Glutamatergic neuron (in vitro differentiated cells): ENCODE data around the gene ZFHX3. TPM values are rescaled to one million over a fixed set of nuclear protein-coding genes. Genes with fewer than 3 reads are reported as not detected.

Source experiments
- DNase-seq: peaks from one replicate; pipeline ENCODE4 v3.0.0; 2022
- H3K27ac Mint-ChIP-seq: one replicate; pipeline ENCODE4 v1.8.0; 2020; ENCODE audit warnings: mild to moderate bottlenecking, mixed read lengths, inconsistent platforms; ENCODE audit not compliant: unreplicated experiment
- H3K27me3 Mint-ChIP-seq: one replicate; pipeline ENCODE4 v1.8.0; 2020; ENCODE audit warnings: mild to moderate bottlenecking, moderate library complexity, mixed read lengths, inconsistent platforms; ENCODE audit not compliant: unreplicated experiment
- H3K36me3 Mint-ChIP-seq: one replicate; pipeline ENCODE4 v1.8.0; 2020; ENCODE audit warnings: mild to moderate bottlenecking, mixed read lengths, inconsistent platforms; ENCODE audit not compliant: unreplicated experiment
- H3K4me1 Mint-ChIP-seq: one replicate; pipeline ENCODE4 v1.8.0; 2020; ENCODE audit warnings: mild to moderate bottlenecking, low read depth, mixed read lengths, inconsistent platforms; ENCODE audit not compliant: unreplicated experiment
- H3K4me3 Mint-ChIP-seq: one replicate; pipeline ENCODE4 v1.8.0; 2020; ENCODE audit warnings: mild to moderate bottlenecking, mixed read lengths, inconsistent platforms; ENCODE audit not compliant: unreplicated experiment
- H3K9me3 Mint-ChIP-seq: one replicate; pipeline ENCODE4 v1.8.0; 2020; ENCODE audit warnings: mild to moderate bottlenecking, moderate library complexity, mixed read lengths, inconsistent platforms; ENCODE audit not compliant: unreplicated experiment
- total RNA-seq: library from RNA; stranded (reverse); fragmentation: NEBNext Ultra II Directional; extraction: Animal tissue kit (Norgen Biotek cat#: 25700); gene quantifications from one replicate; pipeline ENCODE4 v1.2.1, GENCODE V29; 2021; ENCODE audit not compliant: unreplicated experiment
- TF ChIP-seq, protein P1 (sequence below): fragments of 200-600 bp; sonication (generic); IDR thresholded peaks from one replicate; pipeline ENCODE4 v1.5.0; 2021; ENCODE audit not compliant: partially characterized antibody, unreplicated experiment

ZFHX3 gene
- total RNA-seq, 1 donor from 2014 or later = 6.8 TPM

- Mint-ChIP-seq H3K27ac (no peak overlapping the region), H3K36me3 (no peaks in the 10 kb centered on the region), H3K4me1 (peaks cover 8% of the 10 kb centered on the region), H3K9me3 (no peaks in the 10 kb centered on the region), H3K27me3 (peaks cover 1% of the 10 kb centered on the region), H3K4me3 (no peak overlapping the region)
- TF ChIP-seq, protein P1, sequence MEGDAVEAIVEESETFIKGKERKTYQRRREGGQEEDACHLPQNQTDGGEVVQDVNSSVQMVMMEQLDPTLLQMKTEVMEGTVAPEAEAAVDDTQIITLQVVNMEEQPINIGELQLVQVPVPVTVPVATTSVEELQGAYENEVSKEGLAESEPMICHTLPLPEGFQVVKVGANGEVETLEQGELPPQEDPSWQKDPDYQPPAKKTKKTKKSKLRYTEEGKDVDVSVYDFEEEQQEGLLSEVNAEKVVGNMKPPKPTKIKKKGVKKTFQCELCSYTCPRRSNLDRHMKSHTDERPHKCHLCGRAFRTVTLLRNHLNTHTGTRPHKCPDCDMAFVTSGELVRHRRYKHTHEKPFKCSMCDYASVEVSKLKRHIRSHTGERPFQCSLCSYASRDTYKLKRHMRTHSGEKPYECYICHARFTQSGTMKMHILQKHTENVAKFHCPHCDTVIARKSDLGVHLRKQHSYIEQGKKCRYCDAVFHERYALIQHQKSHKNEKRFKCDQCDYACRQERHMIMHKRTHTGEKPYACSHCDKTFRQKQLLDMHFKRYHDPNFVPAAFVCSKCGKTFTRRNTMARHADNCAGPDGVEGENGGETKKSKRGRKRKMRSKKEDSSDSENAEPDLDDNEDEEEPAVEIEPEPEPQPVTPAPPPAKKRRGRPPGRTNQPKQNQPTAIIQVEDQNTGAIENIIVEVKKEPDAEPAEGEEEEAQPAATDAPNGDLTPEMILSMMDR = no peak
- DNase-seq = no peak
Observed at GRCh38 chr16:72921106-72921505, 126.8 kb downstream of the ZFHX3 start.

DNA sequence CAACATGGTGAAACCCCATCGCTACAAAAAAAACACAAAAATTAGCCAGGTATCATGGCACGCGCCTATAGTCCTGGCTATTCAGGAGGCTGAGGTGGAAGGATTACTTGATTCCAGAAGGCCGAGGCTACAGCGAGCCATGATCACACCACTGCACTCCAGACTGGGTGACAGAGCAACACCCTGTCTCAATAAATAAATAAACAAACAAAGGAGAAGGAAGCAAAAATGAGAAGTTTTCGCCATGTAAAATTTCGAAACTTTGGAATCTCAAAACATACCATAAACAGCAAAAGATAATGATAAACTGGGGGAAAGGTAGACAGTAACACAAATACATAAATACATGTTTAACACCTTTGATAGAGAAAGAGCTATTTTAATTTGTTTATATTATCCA is 130.9 kb downstream of the ZFHX3 start:
- DNase-seq = no peak
- Mint-ChIP-seq H3K27ac (no peak overlapping the region), H3K36me3 (no peaks in the 10 kb centered on the region), H3K4me1 (peaks cover 1% of the 10 kb centered on the region), H3K4me3 (no peak overlapping the region), H3K27me3 (no peaks in the 10 kb centered on the region), H3K9me3 (peaks cover 1% of the 10 kb centered on the region)
- TF ChIP-seq, protein P1 = no peak

DNA sequence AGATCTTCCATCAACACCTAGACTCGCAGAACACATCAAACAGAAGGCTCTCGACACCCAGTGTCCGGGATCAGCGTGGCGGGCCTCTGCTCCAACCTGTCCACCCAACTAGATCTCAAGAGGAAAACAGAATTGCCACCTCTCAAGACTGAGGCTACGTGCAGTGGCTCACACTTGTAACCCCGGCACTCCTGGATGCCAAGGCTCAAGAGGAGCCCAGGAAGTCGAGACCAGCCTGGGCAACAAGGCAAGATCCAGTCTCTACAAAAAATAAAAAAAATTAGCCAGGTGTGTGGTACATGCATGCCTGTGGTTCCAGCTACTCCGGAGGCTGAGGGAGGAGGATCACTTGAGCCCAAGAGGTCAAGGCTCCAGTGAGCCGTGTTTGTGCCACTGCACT is 132.6 kb downstream of the ZFHX3 start:
- Mint-ChIP-seq H3K4me1 (peaks cover 3% of the 10 kb centered on the region), H3K27me3 (peaks cover 2% of the 10 kb centered on the region), H3K4me3 (no peak overlapping the region), H3K36me3 (no peaks in the 10 kb centered on the region), H3K27ac (no peak overlapping the region), H3K9me3 (peaks cover 3% of the 10 kb centered on the region)
- TF ChIP-seq, protein P1 = no peak
- DNase-seq = no peak

DNA sequence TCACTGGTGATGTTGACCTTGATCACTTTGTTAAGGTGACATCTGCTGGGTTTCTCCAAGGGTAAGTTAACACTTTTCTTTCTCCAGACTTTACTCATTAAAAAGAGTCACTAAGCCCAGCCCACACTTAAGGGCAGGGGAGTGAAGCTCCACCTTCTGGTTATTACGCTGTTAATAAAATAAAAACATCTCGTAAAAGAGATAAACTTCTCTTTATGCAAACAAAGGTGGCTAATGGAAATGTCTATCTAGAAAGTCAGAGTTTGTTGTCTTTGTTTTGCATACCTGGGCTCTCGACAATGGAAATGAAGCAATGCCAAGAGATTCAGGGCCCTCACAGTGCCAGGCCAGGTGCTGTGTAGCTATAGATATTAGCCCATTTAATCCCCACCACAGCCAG is 134.4 kb downstream of the ZFHX3 start:
- H3K4me1 Mint-ChIP-seq = peaks cover 7% of the 10 kb centered on the region
- no peak overlapping the region for H3K4me3 Mint-ChIP-seq
- peaks cover 3% of the 10 kb centered on the region for H3K9me3 Mint-ChIP-seq
- DNase-seq = no peak
- no peaks in the 10 kb centered on the region for H3K36me3 Mint-ChIP-seq
- peaks cover 2% of the 10 kb centered on the region for H3K27me3 Mint-ChIP-seq
- no peak overlapping the region for H3K27ac Mint-ChIP-seq
- TF ChIP-seq, protein P1 = no peak

GRCh38 chr16:72911971-72912370 is 136.0 kb downstream of the ZFHX3 start:
- no peaks in the 10 kb centered on the region for H3K36me3 Mint-ChIP-seq
- H3K9me3 Mint-ChIP-seq = peaks cover 3% of the 10 kb centered on the region
- H3K27me3 Mint-ChIP-seq = peaks cover 2% of the 10 kb centered on the region
- H3K4me3 Mint-ChIP-seq = no peak overlapping the region
- TF ChIP-seq, protein P1 = no peak
- H3K4me1 Mint-ChIP-seq = peaks cover 7% of the 10 kb centered on the region
- H3K27ac Mint-ChIP-seq = no peak overlapping the region
- no peak for DNase-seq
